Measurements from ENCODE around the gene EGLN2.
"Not testable (repeated sequence)": the region's sequence is repeated elsewhere in the genome, so short reads cannot be mapped to it uniquely, and the experiment has no call there.

EGLN2 gene

DNA sequence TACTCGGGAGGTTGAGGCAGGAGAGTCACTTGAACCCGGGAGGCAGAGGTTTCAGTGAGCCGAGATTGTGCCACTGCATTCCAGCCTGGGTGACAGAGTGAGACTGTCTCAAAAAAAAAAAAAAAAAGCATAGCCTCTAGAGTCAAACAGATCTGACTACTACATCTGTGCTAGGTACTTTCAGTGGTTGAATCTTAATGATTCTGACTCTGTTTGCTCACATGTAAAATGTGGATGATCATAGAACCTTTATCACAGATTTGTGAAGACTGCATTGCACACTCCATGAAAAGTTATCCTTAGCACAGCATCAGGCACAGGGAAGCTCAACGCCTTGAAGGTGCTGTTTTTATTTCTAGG lies 33.4 kb downstream of the EGLN2 start:
- not testable (repeated sequence) for ATAC-seq, H3K27ac Mint-ChIP-seq, H3K4me1 Mint-ChIP-seq, H3K4me3 Mint-ChIP-seq, H3K9me3 Mint-ChIP-seq, H3K27me3 Mint-ChIP-seq
- peaks cover 20% of the 10 kb centered on the region for H3K36me3 Mint-ChIP-seq

DNA sequence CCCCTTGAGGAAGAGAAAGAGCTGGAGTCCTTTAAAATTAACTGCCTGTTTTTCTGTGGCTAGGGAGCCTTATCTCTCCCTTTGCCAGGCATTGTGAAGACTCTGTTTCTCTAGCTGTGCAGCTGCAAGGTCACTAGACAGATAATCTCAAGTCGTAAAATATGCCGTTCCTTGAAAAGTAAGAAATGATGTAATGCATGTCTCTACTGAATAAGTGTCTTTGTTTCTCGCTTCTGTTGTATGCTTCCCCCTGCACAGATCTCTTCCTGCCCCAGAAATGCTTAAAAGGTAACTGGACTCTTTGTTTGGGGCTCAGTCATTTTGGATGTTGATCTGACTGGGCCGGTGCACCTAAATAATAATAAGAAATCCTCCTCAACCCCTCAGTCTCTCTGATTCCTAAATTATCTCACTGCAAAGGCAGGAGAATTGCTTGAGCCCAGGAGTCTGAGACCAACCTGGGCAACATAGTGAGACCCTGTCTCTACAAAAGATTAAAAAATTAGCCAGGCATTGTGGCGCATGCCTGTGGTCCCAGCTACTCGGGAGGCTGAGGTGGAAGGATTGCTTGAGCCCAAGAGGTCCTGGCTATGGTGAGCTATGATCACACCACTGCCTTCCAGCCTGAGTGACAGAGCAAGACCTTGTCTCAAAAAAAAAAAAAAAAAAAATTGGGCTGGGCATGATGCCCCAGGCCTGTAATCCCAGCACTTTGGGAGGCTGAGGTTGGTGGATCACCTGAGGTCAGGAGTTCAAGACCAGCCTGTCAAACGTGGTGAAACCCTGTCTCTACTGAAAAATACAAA lies 34.9 kb downstream of the EGLN2 start:
- not testable (repeated sequence) for H3K27me3 Mint-ChIP-seq, H3K9me3 Mint-ChIP-seq, H3K4me3 Mint-ChIP-seq, ATAC-seq, H3K27ac Mint-ChIP-seq, H3K36me3 Mint-ChIP-seq, H3K4me1 Mint-ChIP-seq

DNA sequence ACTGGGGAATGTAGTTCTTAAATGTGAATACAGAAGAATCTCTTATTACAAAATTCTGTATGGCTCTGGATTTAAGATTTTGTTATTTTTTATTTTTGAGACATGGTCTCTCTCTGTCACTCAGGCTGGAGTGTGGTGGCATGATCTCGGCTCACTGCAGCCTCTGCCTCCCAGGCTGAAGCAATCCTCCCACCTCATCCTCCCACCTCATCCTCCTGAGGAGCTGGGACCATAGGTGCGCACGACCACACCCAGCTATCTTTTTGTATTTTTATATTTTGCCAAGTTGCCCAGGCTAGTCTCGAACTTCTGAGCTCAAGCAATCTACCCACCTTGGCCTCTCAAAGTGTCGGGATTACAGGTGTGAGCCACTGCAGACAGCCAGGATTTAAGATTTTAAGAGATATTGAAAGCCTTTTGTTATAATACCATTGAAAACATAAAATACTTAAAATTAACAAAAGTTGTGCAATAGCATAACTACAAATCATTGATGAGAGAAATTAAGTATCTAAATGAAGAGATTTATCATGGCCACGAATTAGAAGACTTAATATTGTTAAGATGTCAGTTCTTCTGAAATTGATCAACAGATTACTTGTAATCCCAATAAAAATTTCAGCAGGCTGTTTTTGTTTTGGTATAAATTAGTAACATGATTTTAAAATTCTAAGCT lies 37.9 kb downstream of the EGLN2 start:
- Mint-ChIP-seq H3K27me3 (peaks cover 10% of the 10 kb centered on the region), H3K4me3 (no peak overlapping the region), H3K27ac (no peak overlapping the region), H3K4me1 (no peaks in the 10 kb centered on the region), H3K36me3 (no peaks in the 10 kb centered on the region), H3K9me3 (no peaks in the 10 kb centered on the region)
- ATAC-seq: no peak

DNA sequence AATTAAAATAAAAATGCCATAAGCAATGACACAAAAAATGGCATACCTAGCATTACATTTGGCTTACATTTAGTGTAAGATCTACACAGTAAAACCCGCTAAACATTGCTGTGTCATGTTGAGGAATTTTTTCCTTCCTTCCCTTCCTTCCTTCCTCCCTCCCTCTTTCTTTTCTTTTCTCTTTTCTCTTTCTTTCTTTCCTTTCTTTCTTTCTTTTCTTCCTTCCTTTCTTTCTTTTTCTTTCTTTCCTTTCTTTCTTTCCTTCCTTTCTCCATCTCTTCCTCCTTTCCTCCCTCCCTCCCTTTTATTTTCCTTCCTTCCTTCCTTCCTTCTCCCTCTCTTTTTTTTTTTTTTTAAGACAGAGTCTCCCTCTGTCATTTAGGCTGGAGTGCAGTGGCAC lies 39.5 kb downstream of the EGLN2 start:
- H3K9me3 Mint-ChIP-seq, H3K36me3 Mint-ChIP-seq, H3K27me3 Mint-ChIP-seq, H3K4me1 Mint-ChIP-seq, H3K27ac Mint-ChIP-seq, H3K4me3 Mint-ChIP-seq, ATAC-seq: not testable (repeated sequence)

DNA sequence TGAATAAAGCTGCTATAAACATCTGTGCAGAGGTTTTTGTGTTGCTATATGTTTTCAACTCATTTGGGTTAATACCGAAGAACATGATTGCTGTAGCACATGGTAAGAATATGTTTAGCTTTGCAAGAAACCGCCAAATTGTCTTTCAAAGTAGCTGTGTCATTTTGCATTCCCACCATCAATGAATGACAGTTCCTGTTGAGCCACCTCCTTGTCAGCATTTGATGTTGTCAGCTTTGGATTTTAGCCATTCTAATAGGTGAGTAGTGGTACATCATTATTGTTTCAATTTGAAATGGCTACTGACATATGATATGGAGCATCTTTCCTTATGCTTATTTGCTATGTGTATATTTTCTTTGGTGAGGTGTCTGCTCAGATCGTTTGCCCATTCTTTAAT lies 43.0 kb downstream of the EGLN2 start:
- not testable (repeated sequence) for H3K4me1 Mint-ChIP-seq, ATAC-seq, H3K9me3 Mint-ChIP-seq, H3K27ac Mint-ChIP-seq, H3K36me3 Mint-ChIP-seq, H3K4me3 Mint-ChIP-seq
- peaks cover 15% of the 10 kb centered on the region for H3K27me3 Mint-ChIP-seq

DNA sequence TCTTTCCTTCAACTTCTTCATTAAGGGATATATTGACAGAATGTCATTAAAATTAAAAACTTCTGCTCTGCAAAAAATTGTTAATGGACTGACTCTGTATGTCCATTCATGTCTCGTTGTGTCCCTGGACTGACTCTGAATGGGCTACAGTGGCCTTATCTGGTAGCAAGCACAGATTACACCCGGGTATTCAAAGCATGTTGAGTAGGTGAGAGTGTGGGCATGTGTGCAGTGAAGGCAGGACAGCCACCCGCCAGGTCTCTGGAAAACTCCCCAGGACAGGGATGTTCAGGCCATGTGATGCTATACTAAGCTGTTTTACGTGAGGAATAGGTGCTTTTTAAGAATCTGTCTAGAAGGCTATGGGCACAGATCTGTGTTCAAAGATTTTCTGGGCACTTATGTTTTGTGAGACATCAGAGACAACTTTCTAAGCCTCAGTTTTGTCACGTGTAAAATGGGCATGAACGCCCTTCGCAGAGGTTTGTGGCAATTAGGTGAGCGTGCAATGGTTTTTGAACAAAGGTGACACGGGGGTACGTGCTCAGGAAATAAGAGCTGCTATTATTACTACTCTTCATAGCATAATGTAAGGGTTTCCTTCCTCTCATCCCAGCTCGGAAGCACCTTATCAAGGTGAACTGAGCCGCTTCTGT lies 44.1 kb downstream of the EGLN2 start:
- not testable (repeated sequence) for H3K9me3 Mint-ChIP-seq, H3K36me3 Mint-ChIP-seq, ATAC-seq, H3K4me1 Mint-ChIP-seq
- Mint-ChIP-seq H3K27me3 (peaks cover 26% of the 10 kb centered on the region), H3K4me3 (peak overlapping the region; percentile 75), H3K27ac (peak overlapping the region; percentile 31)

DNA sequence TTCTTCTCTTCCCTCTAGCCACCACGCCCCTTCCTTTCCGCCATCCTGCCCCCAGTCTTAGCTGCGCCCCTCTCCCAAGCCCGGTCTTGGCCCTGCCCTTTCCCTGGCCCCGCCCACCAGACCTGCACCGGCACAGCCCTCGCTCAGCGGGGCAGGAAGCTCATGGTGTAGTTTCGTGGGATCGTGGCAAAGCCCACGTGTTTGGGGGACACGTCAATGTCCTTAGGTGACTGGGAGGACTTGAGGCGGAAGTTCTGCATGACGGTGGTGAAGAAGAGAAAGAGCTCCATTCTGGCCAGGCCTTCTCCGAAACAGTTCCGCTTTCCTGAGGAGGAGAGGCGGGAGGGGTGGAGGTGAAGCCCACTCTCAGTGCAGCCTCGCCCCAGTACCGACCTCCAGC lies 44.7 kb downstream of the EGLN2 start:
- H3K9me3 Mint-ChIP-seq, H3K4me1 Mint-ChIP-seq, H3K36me3 Mint-ChIP-seq: not testable (repeated sequence)
- Mint-ChIP-seq H3K27me3 (peaks cover 27% of the 10 kb centered on the region), H3K4me3 (peak overlapping the region; percentile 75), H3K27ac (peak overlapping the region; percentile 31)
- peak; percentile 92 for ATAC-seq

DNA sequence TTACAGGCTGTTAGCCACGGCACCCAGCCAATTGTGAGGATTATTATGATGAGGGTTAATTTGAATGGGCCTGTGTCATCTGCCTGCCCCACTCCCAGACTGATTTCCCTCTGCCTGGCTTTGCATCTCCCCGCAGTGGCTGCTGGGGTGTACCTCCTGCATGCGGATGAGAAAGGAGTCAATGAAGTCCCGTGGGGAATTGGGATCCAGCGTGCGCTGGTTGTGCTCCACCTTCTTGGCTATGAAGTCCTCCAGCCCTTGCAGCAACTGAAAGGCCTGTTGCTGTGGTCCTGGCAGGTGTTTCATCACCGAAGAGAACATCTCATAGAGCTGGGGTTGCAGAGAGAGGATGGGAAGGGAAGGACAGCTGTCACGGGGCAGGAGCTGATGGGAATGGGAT lies 47.7 kb downstream of the EGLN2 start:
- not testable (repeated sequence) for H3K36me3 Mint-ChIP-seq, H3K4me1 Mint-ChIP-seq, H3K9me3 Mint-ChIP-seq, ATAC-seq, H3K4me3 Mint-ChIP-seq, H3K27ac Mint-ChIP-seq
- H3K27me3 Mint-ChIP-seq: peaks cover 33% of the 10 kb centered on the region

DNA sequence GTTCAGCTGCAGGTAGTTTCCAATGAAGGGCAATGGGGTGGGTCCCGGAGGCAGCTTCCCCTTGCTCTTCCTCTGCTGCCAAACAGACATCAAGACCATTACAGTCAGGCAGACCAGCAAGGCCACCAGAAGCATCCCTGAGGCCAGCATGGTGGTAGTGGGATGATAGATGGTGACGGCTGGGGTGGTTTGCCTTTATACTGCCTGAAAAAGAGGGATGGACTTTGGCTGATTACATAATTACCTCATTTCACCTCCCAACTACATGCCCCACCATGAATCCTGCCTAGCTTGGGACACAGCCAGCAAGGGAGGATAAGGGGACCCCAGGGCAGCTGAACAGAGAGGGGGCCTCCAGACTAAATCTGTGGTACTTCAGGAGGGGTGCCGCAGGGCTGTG lies 51.3 kb downstream of the EGLN2 start, which contains the start of gene CYP2A6:
TSS of gene CYP2A6 (minus strand) at position 171 of the 400 bp plus-strand sequence. CDS start at position 150, 21 bp downstream.
- not testable (repeated sequence) for H3K4me3 Mint-ChIP-seq, H3K27ac Mint-ChIP-seq, ATAC-seq, H3K9me3 Mint-ChIP-seq, H3K36me3 Mint-ChIP-seq, H3K4me1 Mint-ChIP-seq
- peaks cover 33% of the 10 kb centered on the region for H3K27me3 Mint-ChIP-seq

DNA sequence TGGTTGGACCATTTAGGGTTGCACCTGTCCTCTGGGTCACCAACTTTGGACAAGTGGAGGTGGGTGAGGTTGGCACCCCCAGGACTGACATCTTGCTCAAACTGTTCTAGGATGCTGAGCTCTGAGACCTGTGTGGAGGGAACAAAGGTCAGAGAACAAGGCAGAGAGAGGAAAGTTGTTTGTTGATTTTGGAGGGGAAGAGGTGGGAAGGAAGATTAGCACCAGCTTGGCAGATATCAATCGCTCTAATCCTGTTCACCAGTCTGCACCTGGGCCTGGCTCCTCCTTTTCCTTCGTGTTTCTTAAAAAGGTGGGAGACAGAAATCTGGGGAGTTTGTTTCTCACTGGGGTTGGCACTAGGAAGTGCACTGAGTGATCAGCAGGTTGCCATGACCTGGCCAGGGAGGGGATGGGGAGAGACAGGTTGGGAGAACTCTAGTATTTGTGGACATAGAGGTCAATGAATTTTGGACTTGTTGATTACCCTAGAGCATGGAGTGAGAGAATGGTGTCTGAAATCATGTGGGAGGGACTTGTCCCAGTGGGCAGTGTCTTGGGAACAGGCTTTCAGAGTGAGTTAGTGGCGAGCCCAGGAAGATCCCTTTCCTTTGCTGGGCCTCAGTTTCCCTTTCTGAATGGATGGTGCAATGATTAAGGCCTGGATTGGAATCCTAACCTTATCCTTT lies 53.6 kb downstream of the EGLN2 start:
- H3K4me1 Mint-ChIP-seq, H3K4me3 Mint-ChIP-seq, H3K36me3 Mint-ChIP-seq, H3K27ac Mint-ChIP-seq, ATAC-seq, H3K9me3 Mint-ChIP-seq: not testable (repeated sequence)
- peaks cover 22% of the 10 kb centered on the region for H3K27me3 Mint-ChIP-seq

Data from stimulated activated memory B cell treated with anti-CD40 and anti-IgM and Interleukin-4, amounts not matched to agents 10 μg/mL and 1 μg/mL and 100 μg/mL, for 72 hours (primary cell).